ENCODE results near the gene NCK2. TPM values are rescaled to one million over a fixed set of nuclear protein-coding genes. Genes with fewer than 3 reads are reported as not detected.

Gene NCK2
- total RNA-seq, 1 experiment from 2014 or later, result 49.2 TPM

- H3K36me3 Mint-ChIP-seq (ENCODE audit: insufficient read depth in 1 of 3, low read depth in 3 of 3), result peaks cover 0 to 4% (median 1%) of the 10 kb centered on the region in 3 experiments; a peak in 2 of 7 replicates
- no peak overlapping the region for H3K18ac ChIP-seq (ENCODE audit: insufficient read length, low read depth, low read length)
- no peak overlapping the region for H3K27ac ChIP-seq (ENCODE audit: insufficient read length, low read depth, low read length)
- H3K23ac ChIP-seq (ENCODE audit: insufficient read length, low read depth, low read length), result no peak overlapping the region
- H4K5ac ChIP-seq (ENCODE audit: insufficient read length, low read depth, low read length), result no peak overlapping the region
- H3K4me1 ChIP-seq (ENCODE audit: insufficient read depth, low read length), result no peaks in the 10 kb centered on the region
- peak; percentile 15 for DNase-seq
- H2AK5ac ChIP-seq (ENCODE audit: insufficient read length, low read length), result no peak overlapping the region
- H3K27me3 Mint-ChIP-seq (ENCODE audit: low read depth), result peaks cover 5% of the 10 kb centered on the region
- no peak overlapping the region for H2BK15ac ChIP-seq (ENCODE audit: low read depth, low read length)
- H2BK120ac ChIP-seq (ENCODE audit: low read depth, low read length, poor library complexity, severe bottlenecking), result no peak overlapping the region
- H2AFZ ChIP-seq (ENCODE audit: low read length), result no peak overlapping the region
- H3K9me3 Mint-ChIP-seq, result peaks cover 3 to 4% of the 10 kb centered on the region in 2 experiments; a peak in 4 of 5 replicates
- H2BK20ac ChIP-seq (ENCODE audit: low read depth, low read length, poor library complexity, severe bottlenecking), result no peak overlapping the region
- H3K79me2 ChIP-seq (ENCODE audit: insufficient read depth, low read length), result no peaks in the 10 kb centered on the region
- no peaks in the 10 kb centered on the region for H4K20me1 ChIP-seq (ENCODE audit: control insufficient read depth, insufficient read depth, insufficient read length)
- no peaks in the 10 kb centered on the region for H3K79me1 ChIP-seq (ENCODE audit: insufficient read depth, low read depth, low read length, poor library complexity, severe bottlenecking)
- H3K14ac ChIP-seq (ENCODE audit: insufficient read depth, low read length), result no peak overlapping the region; the same call in 1 of the 2 replicates
- no peak overlapping the region for H3K56ac ChIP-seq (ENCODE audit: insufficient read length, low read depth, low read length)
- H3K4me2 ChIP-seq (ENCODE audit: insufficient read depth, insufficient read length, low read length), result no peak overlapping the region
- H3K4ac ChIP-seq (ENCODE audit: low read depth, low read length), result no peak overlapping the region
- no peak overlapping the region for H3K4me3 Mint-ChIP-seq
- TF ChIP-seq CTCF (conservative IDR thresholded peaks at IDR 0.05), result no peak
- H3K27me3 ChIP-seq (ENCODE audit: insufficient read depth, low read length), result no peaks in the 10 kb centered on the region
- no peak overlapping the region for H4K8ac ChIP-seq (replicated peaks; ENCODE audit: insufficient read length, low read depth, low read length)
- H3K23me2 ChIP-seq (ENCODE audit: insufficient read length, low read depth, low read length, poor library complexity, severe bottlenecking), result no peaks in the 10 kb centered on the region
- H3K9ac ChIP-seq (ENCODE audit: extremely low read depth, insufficient read length, low read length), result no peak overlapping the region
- H3K9me3 ChIP-seq (ENCODE audit: control insufficient read depth, low read depth, low read length), result no peaks in the 10 kb centered on the region
- no peak overlapping the region for H2BK12ac ChIP-seq (ENCODE audit: insufficient read length, low read depth, low read length)
- no peaks in the 10 kb centered on the region; a peak in 1 of 4 replicates for H3K4me1 Mint-ChIP-seq
- no CpG with 5 or more reads among the region's 4 CpGs for WGBS (ENCODE audit: extremely low coverage, insufficient read length, low lambda C conversion rate)
- H3K27ac Mint-ChIP-seq, result no peak overlapping the region
- H4K91ac ChIP-seq (ENCODE audit: insufficient read length, low read depth, low read length), result no peak overlapping the region
- H2BK5ac ChIP-seq (ENCODE audit: insufficient read length, low read length), result no peak overlapping the region
- H3T11ph ChIP-seq (ENCODE audit: low read length), result no peak overlapping the region
Measured at GRCh38 chr2:105917226-105917625, 172.5 kb downstream of the NCK2 start.
